Esophagus (tissue), 2 donors: ENCODE data around the gene DUSP28. TPM values are rescaled to one million over a fixed set of nuclear protein-coding genes. Genes with fewer than 3 reads are reported as not detected.

Experiments used
- H3K27ac ChIP-seq, 2 donors: one replicate each; pipeline ENCODE4 v1.5.1; 2013; ENCODE audit warnings: low read depth in 2 of 2, mild to moderate bottlenecking in 2 of 2, inconsistent platforms in 1 of 2, low read length in 1 of 2, moderate library complexity in 1 of 2
- H3K27me3 ChIP-seq, 2 donors: one replicate each; pipeline ENCODE4 v1.6.1; 2013; ENCODE audit warnings: low read length in 2 of 2, control low read depth in 1 of 2, mild to moderate bottlenecking in 1 of 2; ENCODE audit not compliant: insufficient read depth in 2 of 2, control insufficient read depth in 1 of 2
- H3K36me3 ChIP-seq, 2 donors: one replicate each; pipeline ENCODE4 v1.6.1; 2013; ENCODE audit warnings: low read length in 1 of 2; ENCODE audit not compliant: control insufficient read depth in 2 of 2, insufficient read depth in 2 of 2
- H3K4me1 ChIP-seq, 2 donors: one replicate each; pipeline ENCODE4 v1.6.1; 2013; ENCODE audit warnings: low read length in 1 of 2; ENCODE audit not compliant: control insufficient read depth in 2 of 2, insufficient read depth in 2 of 2
- H3K4me3 ChIP-seq, 2 donors: one replicate each; pipeline ENCODE4 v1.5.1; 2013; ENCODE audit warnings: low read length in 2 of 2, mild to moderate bottlenecking in 2 of 2, low read depth in 1 of 2, moderate library complexity in 1 of 2
- H3K9me3 ChIP-seq, 2 donors: one replicate each; pipeline ENCODE4 v1.6.1; 2013; ENCODE audit warnings: mild to moderate bottlenecking in 2 of 2, low read depth in 1 of 2, low read length in 1 of 2, moderate library complexity in 1 of 2; ENCODE audit not compliant: control insufficient read depth in 2 of 2, insufficient read depth in 1 of 2
- whole genome bisulfite sequencing, 2 donors: extraction: QIAGEN DNeasy Blood & Tissue Kit; methylation state at CpG; one replicate each; pipeline ENCODE4 v1.1.7; 2013; 5-methylcytosine and 5-hydroxymethylcytosine counted together
- polyA plus RNA-seq, 2 donors: library from polyadenylated mRNA; stranded (reverse); fragments of 200-250 nt; gene quantifications; one replicate each; pipeline ENCODE4 v1.2.3, GENCODE V29; 2013
- donor health status: healthy with polysubstance abuse.
- donor health status: Bipolar disorder and iron deficiency.

Gene DUSP28
- polyA plus RNA-seq, 2 donors = 3.5 to 3.8 TPM

DNA sequence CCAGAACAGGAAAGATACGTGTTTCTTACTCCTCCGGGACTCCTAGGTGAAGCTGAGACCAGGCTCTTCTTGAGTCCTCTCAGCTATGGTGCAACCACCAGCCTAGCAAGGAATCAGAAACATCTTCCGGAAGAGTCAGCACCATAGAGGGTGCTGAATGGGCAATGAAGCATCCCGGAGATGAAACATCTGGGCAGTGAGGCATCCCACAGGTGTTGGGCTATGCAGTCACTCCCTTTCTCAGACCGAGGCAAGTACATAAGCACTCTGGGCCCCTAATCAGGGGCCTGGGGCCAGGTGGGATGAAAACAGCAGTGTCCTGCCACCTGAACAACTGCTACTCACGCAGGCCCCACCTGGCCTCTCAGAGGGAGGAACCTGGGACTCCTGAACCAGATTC is 24.9 kb downstream of the DUSP28 start:
- H3K27ac ChIP-seq = peak overlapping the region in 1 of 2 donors; percentile 97
- H3K4me1 ChIP-seq = peaks cover 11 to 32% of the 10 kb centered on the region in 2 donors
- 74 to 80% methylated on average over 6 of the region's 6 CpGs for WGBS, 2 donors
- no peaks in the 10 kb centered on the region for H3K9me3 ChIP-seq
- no peaks in the 10 kb centered on the region for H3K27me3 ChIP-seq
- H3K4me3 ChIP-seq = peak overlapping the region; percentile 85 to 87
- peaks cover 0 to 6% of the 10 kb centered on the region in 2 donors for H3K36me3 ChIP-seq

- Histone ChIP-seq H3K4me3 (peak overlapping the region; percentile 85 to 87), H3K4me1 (peaks cover 11 to 28% of the 10 kb centered on the region in 2 donors), H3K36me3 (peaks cover 0 to 11% of the 10 kb centered on the region in 2 donors), H3K27ac (peak overlapping the region; percentile 96 to 97), H3K27me3 (no peaks in the 10 kb centered on the region), H3K9me3 (no peaks in the 10 kb centered on the region)
- WGBS, 2 donors = 5% methylated on average over 20 of the region's 20 CpGs
Measured at GRCh38 chr2:240585681-240586197, 25.6 kb downstream of the DUSP28 start.

DNA sequence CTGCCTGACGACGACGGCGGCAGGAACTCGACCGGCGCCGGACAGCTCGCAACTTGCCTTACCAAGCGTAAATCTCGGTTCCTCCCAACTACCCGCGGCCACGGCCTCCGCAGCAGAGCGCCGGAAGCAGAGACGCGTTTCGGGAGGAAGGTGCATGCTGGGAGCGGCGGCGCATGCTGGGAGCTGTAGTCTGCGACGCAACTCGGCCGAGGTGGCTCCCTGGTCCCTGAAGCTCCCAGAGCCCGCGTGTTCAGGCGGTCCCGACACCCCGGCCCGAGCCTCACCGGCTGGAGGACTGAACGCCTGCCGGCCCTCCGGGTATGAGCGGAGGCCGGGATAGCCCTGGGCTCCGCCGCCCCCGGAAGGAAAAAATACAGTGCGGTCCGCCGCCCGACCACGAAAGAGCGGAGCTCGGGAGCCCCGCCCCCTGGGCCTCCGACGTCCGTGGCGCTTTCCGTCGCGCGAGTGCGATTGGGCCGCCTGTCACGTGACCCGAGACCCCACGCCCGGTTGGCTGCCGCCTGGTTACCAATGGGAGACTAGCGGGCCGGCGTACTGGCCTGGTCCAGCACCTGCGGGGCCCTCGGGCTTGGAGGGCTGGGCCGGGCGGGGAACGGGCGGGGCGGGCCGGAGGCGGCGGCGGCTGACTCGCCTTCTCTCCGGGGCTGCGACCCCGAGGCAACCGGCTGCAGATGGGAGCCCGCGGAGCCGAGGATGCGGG is 26.2 kb downstream of the DUSP28 start, which contains the start of gene CAPN10:
Gene CAPN10, plus strand, starts transcription at position 537 of the 721 bp plus-strand sequence. Its CDS starts 178 bp downstream, at position 715.
- H3K4me3 ChIP-seq = peak within 1 kb of the TSS; percentile 85 to 87
- H3K27me3 ChIP-seq = no peaks in the 10 kb centered on the region
- H3K36me3 ChIP-seq = peaks cover 0 to 14% of the 10 kb centered on the region in 2 donors
- peaks cover 11 to 28% of the 10 kb centered on the region in 2 donors for H3K4me1 ChIP-seq
- H3K27ac ChIP-seq = peak within 1 kb of the TSS; percentile 96 to 97
- 0 to 1% methylated on average over 72 to 88 of the region's 88 CpGs for WGBS, 2 donors
- no peaks in the 10 kb centered on the region for H3K9me3 ChIP-seq

- Histone ChIP-seq H3K9me3 (no peaks in the 10 kb centered on the region), H3K4me3 (peak overlapping the region; percentile 85 to 87), H3K4me1 (peaks cover 11 to 31% of the 10 kb centered on the region in 2 donors), H3K36me3 (peaks cover 2 to 22% of the 10 kb centered on the region in 2 donors), H3K27me3 (no peaks in the 10 kb centered on the region), H3K27ac (peak overlapping the region; percentile 77 to 97)
- 3% methylated on average over 62 of the region's 62 CpGs for WGBS, 2 donors
Measured at GRCh38 chr2:240586919-240587800, 27.0 kb downstream of the DUSP28 start.

DNA sequence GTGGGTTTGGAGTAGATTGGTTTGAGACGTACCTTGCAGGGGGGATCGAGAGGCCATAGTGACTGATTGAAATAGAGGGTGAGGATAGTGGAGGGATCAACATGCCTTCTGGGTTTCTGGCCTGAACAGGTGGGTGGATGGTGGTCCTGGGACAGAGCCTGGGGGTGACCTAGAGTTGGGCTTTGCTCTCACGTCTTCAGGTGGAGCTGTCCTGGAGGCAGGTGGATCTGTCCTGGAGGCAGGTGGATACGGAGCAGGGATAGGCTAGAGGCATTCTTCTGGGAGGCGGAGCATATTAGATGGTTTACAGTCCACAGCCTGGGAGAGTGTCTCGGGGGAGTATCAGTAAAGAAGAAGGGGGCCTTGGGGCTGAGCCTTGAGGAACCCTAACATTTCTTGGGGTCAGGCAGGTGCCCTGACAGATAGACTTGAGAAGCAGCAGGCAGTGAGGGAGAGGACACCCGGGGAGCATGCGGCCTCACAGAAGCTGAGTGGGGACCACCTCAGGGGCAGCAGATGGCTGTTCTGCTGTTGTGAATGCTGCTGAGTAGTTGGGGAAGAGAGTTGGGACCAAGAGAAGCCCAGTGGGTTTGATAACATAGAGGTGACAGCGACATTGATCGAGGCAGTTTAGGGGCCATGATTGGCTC is 28.0 kb downstream of the DUSP28 start:
- Histone ChIP-seq H3K4me1 (peaks cover 11 to 31% of the 10 kb centered on the region in 2 donors), H3K36me3 (peaks cover 4 to 23% of the 10 kb centered on the region in 2 donors), H3K9me3 (no peaks in the 10 kb centered on the region), H3K27ac (no peak overlapping the region), H3K27me3 (no peaks in the 10 kb centered on the region), H3K4me3 (no peak overlapping the region)
- 78 to 81% methylated on average over 10 of the region's 10 CpGs for WGBS, 2 donors

DNA sequence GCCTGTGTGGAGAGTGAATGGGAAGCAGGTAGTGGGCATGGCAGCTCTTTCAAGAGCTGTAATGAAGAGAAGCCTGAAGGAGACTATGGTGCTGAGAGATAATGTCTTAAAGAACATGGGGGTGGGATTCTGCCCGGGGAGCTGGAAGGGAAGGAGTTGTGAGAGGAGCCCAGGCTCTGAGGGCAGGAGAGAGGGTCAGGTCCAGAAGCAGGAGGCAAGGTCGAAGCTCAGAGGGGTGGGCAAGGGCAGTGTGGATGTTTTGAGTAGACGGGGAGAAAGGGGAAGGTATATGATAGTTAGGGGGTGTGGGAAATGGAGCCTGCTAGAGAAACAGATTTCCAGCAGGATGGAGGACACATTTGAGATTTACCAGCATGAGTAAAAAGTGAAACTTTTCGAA is 28.5 kb downstream of the DUSP28 start:
- Histone ChIP-seq H3K4me1 (peaks cover 11 to 31% of the 10 kb centered on the region in 2 donors), H3K36me3 (peaks cover 4 to 23% of the 10 kb centered on the region in 2 donors), H3K4me3 (no peak overlapping the region), H3K9me3 (no peaks in the 10 kb centered on the region), H3K27ac (no peak overlapping the region), H3K27me3 (no peaks in the 10 kb centered on the region)
- 79 to 82% methylated on average over 4 of the region's 4 CpGs for WGBS, 2 donors

DNA sequence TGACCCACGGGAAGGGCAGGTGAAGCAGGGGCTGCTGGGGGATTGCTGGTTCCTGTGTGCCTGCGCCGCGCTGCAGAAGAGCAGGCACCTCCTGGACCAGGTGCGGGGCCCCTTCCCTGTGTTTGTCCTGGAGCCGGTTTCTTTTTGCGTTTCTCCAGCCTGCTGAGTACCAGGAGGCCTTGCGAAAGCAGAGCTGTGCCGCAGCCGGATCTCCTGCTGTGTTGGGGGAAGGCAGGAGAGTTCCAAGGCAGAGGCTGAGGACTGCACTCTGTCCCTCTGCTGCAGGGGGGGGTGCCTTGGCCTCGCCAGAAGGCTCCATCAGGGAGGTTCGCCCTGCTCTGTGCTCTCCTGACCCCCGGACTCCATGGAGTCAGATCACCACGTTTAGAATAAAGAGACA is 29.2 kb downstream of the DUSP28 start:
- Histone ChIP-seq H3K36me3 (peaks cover 4 to 23% of the 10 kb centered on the region in 2 donors), H3K9me3 (no peaks in the 10 kb centered on the region), H3K27me3 (no peaks in the 10 kb centered on the region), H3K4me1 (peaks cover 11 to 31% of the 10 kb centered on the region in 2 donors), H3K27ac (peak overlapping the region in 1 of 2 donors; percentile 47), H3K4me3 (no peak overlapping the region)
- 87 to 88% methylated on average over 14 of the region's 14 CpGs for WGBS, 2 donors

DNA sequence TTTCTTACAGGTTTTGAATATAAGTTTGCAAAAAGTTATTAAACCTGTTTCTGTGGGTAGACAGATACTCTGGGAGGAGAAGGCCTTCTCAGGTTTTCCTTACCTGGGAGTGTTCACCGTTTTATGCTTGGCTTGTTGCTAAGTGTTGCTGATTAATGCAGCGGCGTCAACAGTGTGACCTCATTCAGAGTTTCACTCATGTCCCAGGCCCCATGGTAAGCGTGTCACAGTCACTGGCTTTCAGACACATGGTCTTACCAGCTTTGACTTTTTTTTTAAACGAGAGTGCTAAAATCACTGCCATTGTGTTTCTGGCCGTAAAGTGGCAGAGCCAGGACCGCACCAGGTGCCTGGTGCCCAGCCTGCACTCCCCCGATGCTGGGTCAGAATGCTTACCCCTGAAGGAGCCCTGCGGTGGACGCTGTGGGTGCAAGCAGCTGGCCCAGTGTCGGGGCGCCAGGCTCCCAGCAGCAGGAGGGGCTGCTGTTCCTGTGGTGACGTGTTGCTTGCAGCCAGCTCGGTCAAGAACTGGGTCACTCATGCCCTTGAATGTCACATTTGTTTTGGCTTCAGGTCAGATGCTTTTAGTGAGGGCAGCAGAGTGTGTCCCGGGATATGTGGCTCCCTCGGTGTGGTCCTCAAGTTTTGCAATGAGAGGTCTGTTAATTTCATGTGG is 29.8 kb downstream of the DUSP28 start:
- Histone ChIP-seq H3K36me3 (peaks cover 4 to 23% of the 10 kb centered on the region in 2 donors), H3K4me1 (peaks cover 7 to 25% of the 10 kb centered on the region in 2 donors), H3K4me3 (no peak overlapping the region), H3K27ac (peak overlapping the region in 1 of 2 donors; percentile 47), H3K27me3 (no peaks in the 10 kb centered on the region), H3K9me3 (no peaks in the 10 kb centered on the region)
- WGBS, 2 donors = 82 to 83% methylated on average over 16 of the region's 16 CpGs
